Thyroid gland (tissue), 4 donors: Measurements from ENCODE around the gene PDCD10.

Experiments used
- POLR2A ChIP-seq, 2 donors: fragments of 450-650 bp; IDR thresholded peaks; one replicate each; pipeline ENCODE4 v1.6.1; 2017; ENCODE audit warnings: antibody characterized with exemption in 2 of 2, mild to moderate bottlenecking in 2 of 2, moderate library complexity in 1 of 2
- TF ChIP-seq, protein P1 (sequence below), 6 experiments: fragments of 200-600 bp in 3 of 6; fragments of 450-650 bp in 3 of 6; sonication (generic) in 3 of 6; IDR thresholded peaks; one replicate each; pipeline ENCODE4 v1.5.1; 2016 to 2019; ENCODE audit warnings: antibody characterized with exemption in 6 of 6, mild to moderate bottlenecking in 2 of 6, inconsistent platforms in 1 of 6, moderate library complexity in 1 of 6

DNA sequence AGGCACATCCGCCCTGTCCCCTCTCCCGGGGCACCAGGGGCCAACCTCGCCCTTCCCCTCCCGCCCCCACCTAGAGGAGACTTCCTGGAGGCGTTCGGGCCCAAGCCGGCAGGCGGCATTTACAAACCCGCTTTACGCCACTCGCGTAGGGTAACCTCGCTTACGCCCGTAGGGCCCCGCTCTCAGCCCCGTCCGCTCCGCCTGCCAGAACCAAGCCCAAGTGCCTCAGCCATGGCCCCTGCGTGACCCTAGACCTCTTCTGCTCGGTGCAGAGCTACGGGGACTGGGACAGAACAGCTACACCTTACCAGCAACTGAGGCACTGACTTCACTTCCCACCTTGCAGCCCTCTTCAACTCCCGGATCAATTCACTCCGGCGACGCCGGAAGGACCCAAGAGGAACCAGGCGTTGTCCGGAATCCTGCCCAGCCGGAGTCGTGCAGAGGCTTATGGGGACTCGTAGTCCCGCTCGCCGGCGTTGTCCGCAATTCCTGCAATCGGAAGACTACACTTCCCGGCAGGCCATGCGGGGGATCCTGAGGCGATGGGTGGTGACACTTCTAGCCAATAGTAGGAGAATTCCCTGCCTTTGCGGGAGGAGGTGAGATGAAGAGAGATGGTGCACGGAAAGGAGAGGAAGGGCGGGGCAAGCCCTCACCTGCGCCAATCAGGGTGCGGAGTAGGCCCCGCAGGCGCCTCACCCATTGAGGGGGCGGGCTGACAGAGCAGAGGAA is at the start of gene PDCD10:
- TF ChIP-seq, protein P1, sequence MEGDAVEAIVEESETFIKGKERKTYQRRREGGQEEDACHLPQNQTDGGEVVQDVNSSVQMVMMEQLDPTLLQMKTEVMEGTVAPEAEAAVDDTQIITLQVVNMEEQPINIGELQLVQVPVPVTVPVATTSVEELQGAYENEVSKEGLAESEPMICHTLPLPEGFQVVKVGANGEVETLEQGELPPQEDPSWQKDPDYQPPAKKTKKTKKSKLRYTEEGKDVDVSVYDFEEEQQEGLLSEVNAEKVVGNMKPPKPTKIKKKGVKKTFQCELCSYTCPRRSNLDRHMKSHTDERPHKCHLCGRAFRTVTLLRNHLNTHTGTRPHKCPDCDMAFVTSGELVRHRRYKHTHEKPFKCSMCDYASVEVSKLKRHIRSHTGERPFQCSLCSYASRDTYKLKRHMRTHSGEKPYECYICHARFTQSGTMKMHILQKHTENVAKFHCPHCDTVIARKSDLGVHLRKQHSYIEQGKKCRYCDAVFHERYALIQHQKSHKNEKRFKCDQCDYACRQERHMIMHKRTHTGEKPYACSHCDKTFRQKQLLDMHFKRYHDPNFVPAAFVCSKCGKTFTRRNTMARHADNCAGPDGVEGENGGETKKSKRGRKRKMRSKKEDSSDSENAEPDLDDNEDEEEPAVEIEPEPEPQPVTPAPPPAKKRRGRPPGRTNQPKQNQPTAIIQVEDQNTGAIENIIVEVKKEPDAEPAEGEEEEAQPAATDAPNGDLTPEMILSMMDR (IDR thresholded peaks at IDR 0.05), result peak in 1 of 6 experiments; percentile 7
- peak in 1 of 2 donors; percentile 70 for TF ChIP-seq POLR2A (IDR thresholded peaks at IDR 0.05)
